HS-5 (cell line): Measurements from ENCODE around the gene ABCC10.
"Not testable (repeated sequence)": the region's sequence is repeated elsewhere in the genome, so short reads cannot be mapped to it uniquely, and the experiment has no call there.

Experiments
- DNase-seq: peaks from one replicate; pipeline ENCODE4 v3.0.0-alpha.2; 2012; ENCODE audit warnings: low read depth

ABCC10 gene

DNA sequence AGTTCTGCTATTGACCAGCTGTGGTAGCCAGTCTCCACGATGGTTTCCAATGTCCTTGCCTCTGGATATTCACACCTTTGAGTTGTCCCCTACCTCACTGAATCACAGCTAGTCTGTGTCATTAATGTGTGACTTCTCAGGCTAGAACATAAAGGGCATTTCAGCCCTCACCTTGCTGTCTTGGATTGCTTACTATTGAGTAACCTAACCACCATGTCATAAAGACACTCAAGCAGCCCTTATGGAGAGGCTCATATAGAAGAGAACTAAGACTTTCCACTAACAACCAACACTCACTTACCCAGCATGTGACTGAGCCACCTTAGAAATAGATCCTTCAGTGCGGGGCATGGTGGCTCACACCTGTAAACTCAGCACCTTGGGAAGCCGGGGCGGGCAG lies 19.1 kb upstream of the ABCC10 start:
- DNase-seq: no peak

DNA sequence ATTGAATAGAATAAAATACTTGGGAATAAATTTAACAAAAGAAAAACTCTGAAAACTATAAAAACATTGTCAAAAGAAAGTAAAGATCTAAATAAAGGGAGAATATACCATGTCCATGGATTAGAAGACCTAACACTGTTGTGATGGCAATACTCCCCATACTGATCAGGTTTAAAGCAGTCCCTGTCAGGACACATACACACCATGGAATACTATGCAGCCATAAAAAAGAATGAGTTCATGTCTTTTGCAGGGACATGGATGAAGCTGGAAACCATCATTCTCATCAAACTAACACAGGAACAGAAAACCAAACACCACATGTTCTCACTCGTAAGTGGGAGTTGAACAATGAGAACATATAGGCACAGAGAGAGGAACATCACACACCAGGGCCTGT lies 16.6 kb upstream of the ABCC10 start:
- not testable (repeated sequence) for DNase-seq

DNA sequence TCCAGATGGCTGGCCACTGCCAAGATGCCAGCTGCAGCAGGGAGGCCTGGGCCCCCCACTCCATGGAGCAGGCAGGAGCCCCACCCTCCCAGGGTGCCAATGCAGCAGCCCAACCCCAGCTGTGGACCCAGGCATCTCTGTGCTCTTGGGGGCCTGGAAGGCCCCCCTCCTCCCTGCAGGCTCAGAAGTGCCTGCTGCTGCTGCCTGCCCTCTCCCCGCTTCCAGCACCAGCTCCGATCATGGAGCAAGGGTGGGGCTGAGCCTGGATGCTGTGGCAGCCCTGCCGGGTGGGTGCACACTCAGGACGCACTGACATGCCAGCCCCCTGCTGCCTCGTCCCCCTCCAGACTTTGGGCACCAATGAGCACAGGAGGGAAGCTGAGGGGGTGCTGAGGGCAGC lies 14.8 kb upstream of the ABCC10 start:
- no peak for DNase-seq

DNA sequence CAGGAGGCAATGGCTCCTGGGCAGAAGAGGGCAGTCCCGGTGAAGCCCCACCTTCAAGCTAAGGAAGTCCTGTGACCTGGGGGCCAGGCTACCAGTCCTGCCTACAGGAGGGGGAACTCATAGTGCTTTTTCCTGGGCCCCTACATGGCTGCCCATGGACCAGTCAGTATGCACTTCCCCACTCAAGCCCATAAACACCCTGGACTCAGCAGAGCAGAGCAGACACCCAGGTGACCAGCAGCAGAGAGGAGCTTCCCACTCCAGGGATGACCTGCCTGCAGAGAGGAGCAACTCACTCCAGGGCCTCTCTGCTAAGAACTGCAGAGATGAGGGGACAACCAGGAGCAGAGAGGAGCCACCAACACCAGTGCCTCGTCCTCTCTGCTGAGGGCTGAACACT lies 14.3 kb upstream of the ABCC10 start:
- DNase-seq: no peak

DNA sequence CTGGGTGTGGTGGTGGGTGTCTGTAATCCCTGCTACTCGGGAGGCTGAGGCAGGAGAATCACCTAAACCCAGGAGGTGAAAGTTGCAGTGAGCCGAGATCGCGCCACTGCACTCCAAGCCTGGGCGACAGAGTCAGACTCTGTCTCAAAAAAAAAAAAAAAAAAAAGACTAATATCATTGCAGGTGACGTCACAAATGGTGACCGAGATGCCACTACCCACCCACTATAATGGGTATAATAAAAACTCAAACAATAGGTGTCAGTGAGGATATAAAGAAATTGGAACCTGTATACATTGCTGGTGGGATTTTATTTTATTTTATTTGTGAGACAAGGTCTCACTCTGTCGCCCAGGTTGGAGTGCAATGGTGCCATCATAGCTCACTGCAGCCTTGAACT lies 12.1 kb upstream of the ABCC10 start:
- DNase-seq: not testable (repeated sequence)

DNA sequence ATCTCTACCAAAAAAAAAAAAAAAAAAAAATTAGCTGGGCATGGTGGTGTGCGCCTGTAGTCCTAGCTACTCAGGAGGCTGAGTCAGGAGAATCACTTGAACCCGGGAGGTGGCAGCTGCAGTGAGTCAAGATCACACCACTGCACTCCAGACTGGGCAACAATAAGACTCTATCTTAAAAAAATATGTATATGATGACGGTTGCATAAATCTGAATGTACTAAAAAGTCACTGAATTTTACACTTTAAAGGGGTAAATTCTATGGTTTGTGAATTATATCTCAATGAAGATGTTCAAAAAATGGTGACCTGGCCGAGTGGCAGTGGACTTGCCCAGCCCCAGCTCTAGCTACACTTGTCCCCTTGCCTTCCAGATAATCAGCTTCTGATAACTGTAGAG lies 10.4 kb upstream of the ABCC10 start:
- DNase-seq: no peak

DNA sequence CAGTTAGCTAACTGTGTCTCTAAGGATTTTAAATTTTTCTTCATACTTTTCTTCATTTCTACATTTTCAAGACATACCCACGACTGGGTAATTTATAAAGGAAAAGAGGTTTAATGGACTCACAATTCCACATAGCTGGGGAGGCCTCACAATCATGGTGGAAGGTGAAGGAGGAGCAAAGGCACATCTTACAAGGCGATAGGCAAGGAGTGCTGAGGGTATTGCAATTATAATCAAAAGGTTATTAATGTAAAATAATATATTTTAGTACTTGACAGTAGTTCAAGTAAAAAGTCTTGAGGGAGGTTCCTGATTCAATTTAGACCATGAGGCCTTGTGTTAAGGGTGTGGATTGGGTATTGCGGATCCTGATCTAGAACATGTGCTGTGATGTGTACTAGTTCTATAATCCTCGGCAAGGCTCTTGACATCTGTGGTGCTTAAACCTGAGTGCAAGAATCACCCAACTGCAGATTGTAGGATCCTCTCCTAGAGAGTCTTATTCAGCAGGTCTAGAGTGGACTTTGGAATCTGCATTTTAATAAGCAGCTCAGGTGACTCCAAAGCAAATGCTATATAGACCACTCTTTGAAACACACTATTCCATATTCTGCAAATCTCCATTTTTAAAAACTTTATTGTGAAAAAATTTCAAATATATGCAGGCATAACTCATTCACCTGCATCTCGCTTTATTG lies 7.2 kb upstream of the ABCC10 start:
- DNase-seq: no peak

DNA sequence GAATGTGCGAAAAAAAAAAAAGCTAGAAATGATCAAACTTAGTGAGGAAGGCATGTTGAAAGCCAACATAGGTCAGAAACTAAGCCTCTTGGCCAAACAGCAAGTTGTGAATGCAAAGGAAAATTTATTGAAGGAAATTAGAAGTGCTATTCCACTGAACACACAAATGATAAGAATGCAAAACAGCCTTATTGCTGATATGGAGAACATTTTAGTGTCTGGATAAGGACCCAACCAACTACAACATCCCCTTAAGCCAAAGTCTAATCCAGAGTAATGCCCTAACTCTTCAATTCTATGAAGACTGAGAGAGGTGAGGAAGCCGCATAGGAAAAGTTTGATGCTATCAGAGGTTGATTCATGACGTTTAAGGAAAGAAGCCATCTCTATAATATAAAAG lies 5.5 kb upstream of the ABCC10 start:
- DNase-seq: no peak

DNA sequence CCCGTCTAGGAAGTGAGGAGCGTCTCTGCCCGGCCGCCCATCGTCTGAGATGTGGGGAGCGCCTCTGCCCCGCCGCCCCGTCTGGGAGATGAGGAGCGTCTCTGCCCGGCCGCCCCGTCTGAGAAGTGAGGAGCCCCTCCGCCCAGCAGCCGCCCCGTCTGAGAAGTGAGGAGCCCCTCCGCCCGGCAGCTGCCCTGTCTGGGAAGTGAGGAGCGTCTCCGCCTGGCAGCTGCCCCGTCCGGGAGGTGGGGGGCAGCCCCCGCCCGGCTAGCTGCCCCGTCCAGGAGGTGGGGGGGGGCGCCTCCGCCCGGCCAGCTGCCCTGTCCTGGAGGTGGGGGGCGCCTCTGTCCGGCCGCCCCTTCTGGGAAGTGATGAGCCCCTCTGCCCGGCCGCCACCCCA lies 2.3 kb upstream of the ABCC10 start:
- DNase-seq: not testable (repeated sequence)

DNA sequence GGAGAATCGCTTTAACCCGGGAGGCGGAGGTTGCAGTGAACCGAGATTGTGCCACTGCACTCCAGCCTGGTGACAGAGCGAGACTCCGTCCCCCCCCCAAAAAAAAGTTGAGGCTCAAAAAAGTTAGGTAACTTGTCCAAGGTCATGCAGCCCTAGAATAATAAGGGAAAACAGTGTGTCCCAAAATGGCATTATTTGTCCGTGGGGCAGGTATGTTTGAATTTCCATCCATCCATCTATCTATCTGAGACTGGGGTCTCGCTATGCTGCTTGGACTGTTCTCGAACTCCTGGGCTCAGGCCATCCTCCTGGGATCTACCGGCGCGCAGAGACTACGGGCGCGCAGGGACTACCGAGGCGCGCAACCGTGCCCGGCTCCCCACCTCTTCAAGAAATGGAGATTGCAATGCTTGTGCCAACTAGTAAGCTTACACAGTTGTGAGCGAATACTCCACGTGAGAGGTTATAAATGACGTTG lies 374 bp upstream of the ABCC10 start:
- no peak for DNase-seq

DNA sequence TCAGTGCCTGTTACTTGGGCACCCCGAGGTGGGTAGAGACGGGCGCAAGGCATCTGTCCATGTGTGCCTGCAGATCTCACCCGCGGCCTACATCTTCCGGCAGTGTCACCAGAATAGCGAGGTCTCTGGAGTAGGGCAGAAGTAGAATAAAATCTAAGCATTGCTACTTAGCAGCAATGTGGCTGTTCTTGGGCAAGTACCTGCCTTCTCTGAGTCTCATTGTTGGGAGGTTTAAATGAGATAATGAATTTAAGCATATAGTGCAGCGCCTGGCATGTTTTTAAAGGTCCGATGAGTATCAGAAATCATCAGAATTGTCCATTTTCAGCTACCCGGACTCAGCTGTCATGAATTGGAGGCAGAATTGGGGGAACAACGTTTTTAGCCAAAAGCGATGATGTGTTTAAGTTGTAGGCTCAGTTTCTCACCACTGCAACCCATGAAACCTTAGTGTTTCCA lies 800 bp downstream of the ABCC10 start:
- no peak for DNase-seq

DNA sequence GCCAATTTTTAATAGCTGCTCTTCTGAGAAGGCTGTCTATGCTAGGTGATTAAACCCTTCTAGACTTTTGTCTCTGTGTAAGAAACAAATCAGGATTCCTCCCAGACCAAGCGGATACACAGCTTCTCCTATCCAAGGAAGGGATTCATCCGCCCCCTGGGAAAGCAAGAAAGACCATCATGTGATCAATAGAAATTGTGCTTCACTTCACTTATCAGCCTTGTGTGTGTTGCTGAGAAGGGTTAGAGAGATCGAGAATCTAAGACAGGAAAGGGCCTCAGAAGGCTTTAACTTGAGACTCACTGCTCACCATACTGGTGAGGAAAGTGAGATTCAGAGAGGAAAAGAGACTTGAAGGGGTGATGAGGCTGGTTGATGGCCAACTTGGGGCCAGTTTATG lies 1.5 kb downstream of the ABCC10 start:
- DNase-seq: no peak

DNA sequence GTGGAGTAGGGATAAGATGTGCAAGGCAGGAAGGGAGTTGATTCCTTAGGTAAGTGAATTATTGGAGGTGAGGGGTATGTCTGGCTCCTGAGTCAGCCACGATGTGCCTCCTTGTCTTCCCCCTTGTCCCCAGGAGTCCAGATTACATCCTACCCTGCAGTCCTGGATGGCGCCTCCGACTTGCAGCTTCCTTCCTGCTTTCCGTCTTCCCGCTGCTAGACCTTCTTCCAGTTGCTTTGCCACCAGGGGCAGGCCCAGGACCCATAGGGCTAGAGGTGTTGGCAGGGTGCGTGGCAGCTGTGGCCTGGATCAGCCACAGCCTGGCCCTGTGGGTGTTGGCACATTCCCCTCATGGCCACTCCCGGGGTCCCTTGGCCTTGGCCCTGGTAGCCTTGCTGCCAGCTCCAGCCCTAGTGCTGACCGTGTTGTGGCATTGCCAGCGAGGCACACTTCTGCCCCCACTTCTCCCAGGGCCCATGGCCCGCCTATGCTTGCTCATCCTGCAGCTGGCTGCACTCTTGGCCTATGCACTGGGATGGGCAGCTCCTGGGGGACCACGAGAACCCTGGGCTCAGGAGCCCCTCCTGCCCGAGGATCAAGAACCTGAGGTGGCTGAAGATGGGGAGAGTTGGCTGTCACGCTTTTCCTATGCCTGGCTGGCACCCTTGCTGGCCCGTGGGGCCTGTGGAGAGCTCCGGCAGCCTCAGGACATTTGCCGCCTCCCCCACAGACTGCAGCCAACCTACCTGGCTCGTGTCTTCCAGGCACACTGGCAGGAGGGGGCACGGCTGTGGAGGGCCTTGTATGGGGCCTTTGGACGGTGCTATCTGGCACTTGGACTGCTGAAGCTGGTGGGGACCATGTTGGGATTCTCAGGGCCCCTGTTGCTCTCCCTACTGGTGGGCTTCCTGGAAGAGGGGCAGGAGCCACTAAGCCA lies 4.9 kb downstream of the ABCC10 start:
- no peak for DNase-seq

DNA sequence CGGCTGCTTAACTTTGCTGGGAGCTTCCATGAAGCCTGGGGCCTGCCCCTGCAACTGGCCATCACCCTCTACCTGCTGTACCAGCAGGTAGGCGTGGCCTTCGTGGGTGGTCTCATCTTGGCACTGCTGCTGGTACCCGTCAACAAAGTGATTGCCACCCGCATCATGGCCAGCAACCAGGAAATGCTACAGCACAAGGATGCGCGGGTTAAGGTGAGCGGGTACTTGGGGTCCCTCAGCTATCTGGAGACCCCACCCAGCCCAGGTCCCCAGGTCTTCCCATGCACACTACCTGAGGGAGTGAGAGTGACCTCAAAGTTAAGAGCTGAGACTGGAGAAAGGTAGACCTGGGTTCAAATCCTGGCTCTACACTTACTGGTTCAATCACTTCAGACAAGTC lies 5.8 kb downstream of the ABCC10 start:
- DNase-seq: no peak

DNA sequence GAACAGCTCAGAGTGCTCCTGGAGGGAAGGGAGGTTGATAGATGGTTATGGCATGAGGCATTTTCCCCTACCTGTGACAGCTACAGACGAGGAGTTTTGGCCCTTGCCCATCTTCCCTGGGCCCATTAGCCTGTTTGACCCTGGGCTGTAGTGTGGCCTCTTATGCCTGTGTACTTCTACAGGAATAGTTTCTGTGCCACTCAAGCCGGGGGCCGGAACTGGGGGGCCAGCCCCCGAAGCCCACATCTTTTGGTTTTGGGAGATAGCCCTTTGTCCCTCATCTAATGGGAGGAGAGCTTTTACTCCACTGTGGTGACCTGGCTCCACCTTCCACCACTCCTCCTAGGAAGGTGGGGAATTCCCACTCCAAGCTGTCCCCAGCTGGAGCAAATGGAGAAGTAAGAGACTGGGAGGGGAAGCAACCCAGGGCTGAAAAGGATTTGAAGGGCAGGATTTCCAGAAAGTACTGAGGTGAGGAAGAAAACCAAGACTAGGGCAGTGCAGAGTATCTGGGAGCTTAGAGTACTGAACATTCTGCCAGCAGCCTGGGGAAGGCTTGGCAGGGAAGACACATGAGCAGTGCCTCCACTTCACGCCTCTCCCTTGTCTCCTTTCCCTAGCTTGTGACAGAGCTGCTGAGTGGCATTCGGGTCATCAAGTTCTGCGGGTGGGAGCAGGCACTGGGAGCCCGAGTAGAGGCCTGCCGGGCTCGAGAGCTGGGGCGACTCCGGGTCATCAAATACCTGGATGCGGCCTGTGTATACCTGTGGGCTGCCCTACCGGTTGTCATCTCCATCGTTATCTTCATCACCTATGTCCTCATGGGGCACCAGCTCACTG lies 6.9 kb downstream of the ABCC10 start:
- DNase-seq: no peak

DNA sequence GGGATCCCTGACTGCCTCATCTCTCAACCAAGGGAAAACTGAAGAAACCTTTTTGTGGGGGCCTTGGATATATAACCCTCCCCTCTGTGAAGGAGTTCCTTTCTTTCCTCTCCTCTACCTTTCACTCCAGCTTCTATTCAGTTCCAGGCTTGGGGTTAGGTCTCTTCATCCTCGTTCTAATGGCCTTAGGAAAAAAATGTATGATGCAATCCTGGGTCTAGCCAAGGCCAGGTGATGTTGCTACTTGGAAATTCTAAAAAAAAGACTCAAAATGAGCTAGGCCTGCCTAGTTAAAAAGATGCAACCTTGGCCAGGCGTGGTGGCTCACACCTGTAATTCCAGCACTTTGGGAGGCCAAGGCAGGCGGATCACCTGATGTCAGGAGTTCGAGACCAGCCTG lies 7.6 kb downstream of the ABCC10 start:
- no peak for DNase-seq

DNA sequence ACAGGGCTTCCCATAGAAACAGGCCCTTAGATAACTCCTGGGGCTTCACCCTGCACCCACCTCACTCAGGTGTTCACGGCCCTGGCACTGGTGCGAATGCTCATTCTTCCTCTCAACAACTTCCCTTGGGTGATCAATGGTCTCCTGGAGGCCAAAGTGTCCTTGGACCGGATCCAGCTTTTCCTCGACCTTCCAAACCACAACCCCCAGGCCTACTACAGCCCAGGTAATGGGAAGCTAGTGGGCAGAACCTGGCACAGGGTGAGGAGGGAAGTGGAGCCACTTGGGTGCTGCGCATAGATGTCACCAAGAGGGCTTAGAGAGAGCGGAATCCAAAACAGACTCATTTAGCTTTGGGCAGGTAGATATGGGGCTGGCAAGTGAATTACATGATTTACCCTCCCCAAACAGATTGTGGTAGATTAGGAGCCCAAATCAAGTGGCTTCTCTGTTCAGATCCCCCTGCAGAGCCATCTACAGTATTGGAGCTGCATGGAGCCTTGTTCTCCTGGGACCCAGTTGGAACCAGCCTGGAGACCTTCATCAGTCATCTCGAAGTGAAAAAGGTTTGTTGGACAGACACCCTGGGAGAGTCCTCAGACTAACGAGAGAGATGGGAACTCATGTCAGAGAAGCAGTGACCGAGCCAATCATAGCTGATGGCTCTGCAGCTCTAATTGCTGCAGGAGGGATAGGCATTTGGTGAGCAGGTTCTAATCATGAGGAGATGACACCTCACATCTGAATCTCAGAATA lies 8.5 kb downstream of the ABCC10 start:
- DNase-seq: no peak

DNA sequence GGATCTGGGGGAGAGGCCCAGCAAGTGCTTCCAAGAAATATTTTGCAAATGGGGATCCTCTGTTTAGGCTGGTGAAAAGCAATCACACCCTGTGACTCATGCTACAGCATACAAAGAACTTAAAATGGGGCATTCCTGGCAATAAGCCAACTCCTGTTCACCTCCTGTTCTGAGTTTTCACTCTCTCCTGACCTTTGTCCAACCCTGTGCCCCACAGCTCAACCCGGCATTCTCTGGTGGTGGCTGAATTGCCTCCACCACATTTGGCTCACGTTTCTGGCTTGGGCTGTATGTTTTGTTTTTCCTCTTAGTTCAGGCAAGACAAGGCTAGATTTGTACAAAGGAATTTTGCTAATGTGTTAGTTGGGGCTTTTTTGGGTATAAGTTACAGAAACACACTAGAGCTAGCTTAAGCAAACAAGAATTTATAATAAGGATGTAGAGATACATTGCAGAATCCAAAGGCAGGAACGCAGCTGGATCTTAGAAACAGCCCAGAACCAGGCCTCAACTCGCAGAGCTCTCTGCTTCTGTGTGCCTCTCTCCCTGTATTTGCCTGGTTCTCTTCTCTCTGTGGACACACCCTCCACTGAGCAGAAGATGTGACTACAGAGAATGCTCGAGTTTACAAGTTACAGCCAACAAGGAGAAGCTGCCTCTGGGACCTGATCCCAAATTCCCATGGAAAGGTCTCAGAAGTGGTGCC lies 9.4 kb downstream of the ABCC10 start:
- peak; percentile 73 for DNase-seq

DNA sequence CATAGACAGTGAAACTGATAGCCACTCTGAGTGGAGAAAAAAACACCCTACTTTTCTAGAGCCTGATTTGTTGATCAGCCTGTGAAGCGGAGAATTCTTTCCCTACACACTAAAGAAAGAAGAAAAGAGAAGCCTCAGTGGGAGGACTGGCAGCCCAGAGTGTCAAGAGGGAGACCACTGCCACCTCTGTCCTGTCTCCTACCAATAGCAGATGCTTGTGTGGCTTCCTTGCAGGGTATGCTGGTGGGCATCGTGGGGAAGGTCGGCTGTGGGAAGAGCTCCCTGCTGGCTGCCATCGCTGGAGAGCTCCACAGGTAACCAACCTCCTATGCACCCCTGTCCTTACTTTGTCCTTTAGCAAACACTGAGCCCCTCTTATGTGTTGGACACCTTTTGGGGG lies 10.4 kb downstream of the ABCC10 start:
- no peak for DNase-seq

DNA sequence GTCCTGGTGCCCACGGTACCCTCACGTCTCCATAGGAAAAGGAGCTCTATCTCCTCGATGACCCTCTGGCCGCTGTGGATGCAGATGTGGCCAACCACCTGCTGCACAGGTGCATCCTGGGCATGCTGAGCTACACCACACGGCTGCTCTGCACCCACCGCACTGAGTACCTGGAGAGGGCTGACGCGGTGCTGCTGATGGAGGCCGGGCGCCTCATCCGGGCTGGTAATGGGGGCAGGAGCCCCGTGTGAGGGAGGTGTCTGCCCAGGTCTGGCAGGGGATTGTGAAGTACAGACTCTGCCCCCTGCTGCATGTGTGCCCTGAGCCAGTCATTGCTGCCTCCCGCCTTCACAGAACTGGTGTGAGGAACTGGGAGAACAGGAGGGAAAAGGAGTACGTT lies 15.6 kb downstream of the ABCC10 start:
- no peak for DNase-seq

DNA sequence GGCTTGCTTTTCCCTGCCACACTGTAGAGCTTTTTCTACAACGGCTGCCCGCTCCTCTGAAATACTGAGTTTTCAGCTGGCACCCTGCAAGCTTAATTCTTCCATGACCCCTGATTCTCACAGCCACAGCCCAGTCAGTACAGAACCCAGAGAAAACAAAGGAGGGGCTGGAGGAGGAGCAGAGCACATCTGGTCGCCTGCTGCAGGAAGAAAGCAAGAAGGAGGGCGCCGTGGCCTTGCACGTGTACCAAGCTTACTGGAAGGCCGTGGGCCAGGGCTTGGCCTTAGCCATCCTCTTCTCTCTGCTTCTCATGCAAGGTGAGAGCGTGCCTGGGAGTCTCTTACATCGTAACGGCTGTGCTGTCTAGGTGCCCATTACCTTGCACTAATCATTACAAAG lies 16.7 kb downstream of the ABCC10 start:
- DNase-seq: no peak
